ENCODE data around the gene RAPGEF5. TPM values are rescaled to one million over a fixed set of nuclear protein-coding genes. Genes with fewer than 3 reads are reported as not detected.

The RAPGEF5 gene
- total RNA-seq, 2 donors from 2014 or later, result 66.5 to 70.8 TPM

- Histone ChIP-seq H3K27me3 (replicated peaks; ENCODE audit: insufficient read depth) (no peaks in the 10 kb centered on the region), H3K36me3 (no peaks in the 10 kb centered on the region), H3K4me3 (no peak overlapping the region), H3K9me3 (no peaks in the 10 kb centered on the region), H3K27ac (no peak overlapping the region), H3K4me1 (ENCODE audit: control insufficient read depth in 1 of 2, low read depth in 2 of 2) (no peaks in the 10 kb centered on the region)
- no peak for DNase-seq (ENCODE audit: low spot score)
- ATAC-seq (ENCODE audit: insufficient number of reproducible peaks, low FRiP score, low read depth), result no peak
- no peak for TF ChIP-seq CTCF (IDR thresholded peaks at IDR 0.05)
These were observed 13.9 kb downstream of the RAPGEF5 start for GRCh38 chr7:22343071-22343470.

- ATAC-seq (ENCODE audit: insufficient number of reproducible peaks, low FRiP score, low read depth), result no peak
- TF ChIP-seq CTCF (IDR thresholded peaks at IDR 0.05), result no peak
- no peak for DNase-seq (ENCODE audit: low spot score)
These were observed 17.1 kb downstream of the RAPGEF5 start for GRCh38 chr7:22339725-22340390.

GRCh38 chr7:22338877-22339276 is 18.1 kb downstream of the RAPGEF5 start:
- Histone ChIP-seq H3K27ac (no peak overlapping the region), H3K36me3 (no peaks in the 10 kb centered on the region), H3K4me1 (ENCODE audit: control insufficient read depth in 1 of 2, low read depth in 2 of 2) (no peaks in the 10 kb centered on the region), H3K27me3 (replicated peaks; ENCODE audit: insufficient read depth) (no peaks in the 10 kb centered on the region), H3K9me3 (no peaks in the 10 kb centered on the region), H3K4me3 (no peak overlapping the region)
- ATAC-seq (ENCODE audit: insufficient number of reproducible peaks, low FRiP score, low read depth) (no peak), DNase-seq (ENCODE audit: low spot score) (no peak)
- no peak for TF ChIP-seq CTCF (IDR thresholded peaks at IDR 0.05)

More at GRCh38 chr7:22339725-22340390, 17.1 kb downstream of the RAPGEF5 start:
- no peaks in the 10 kb centered on the region for H3K36me3 ChIP-seq
- H3K27me3 ChIP-seq (replicated peaks; ENCODE audit: insufficient read depth), result no peaks in the 10 kb centered on the region
- H3K27ac ChIP-seq, result no peak overlapping the region
- H3K9me3 ChIP-seq, result no peaks in the 10 kb centered on the region
- no peaks in the 10 kb centered on the region for H3K4me1 ChIP-seq (ENCODE audit: control insufficient read depth in 1 of 2, low read depth in 2 of 2)
- no peak overlapping the region for H3K4me3 ChIP-seq

- no peaks in the 10 kb centered on the region for H3K4me1 ChIP-seq (ENCODE audit: control insufficient read depth in 1 of 2, low read depth in 2 of 2)
- no peaks in the 10 kb centered on the region for H3K27me3 ChIP-seq (replicated peaks; ENCODE audit: insufficient read depth)
- H3K36me3 ChIP-seq, result no peaks in the 10 kb centered on the region
- no peak for TF ChIP-seq CTCF (IDR thresholded peaks at IDR 0.05)
- no peak for ATAC-seq (ENCODE audit: insufficient number of reproducible peaks, low FRiP score, low read depth)
- no peak overlapping the region for H3K27ac ChIP-seq
- no peak for DNase-seq (ENCODE audit: low spot score)
- no peaks in the 10 kb centered on the region for H3K9me3 ChIP-seq
- H3K4me3 ChIP-seq, result no peak overlapping the region
These were observed 18.5 kb downstream of the RAPGEF5 start for GRCh38 chr7:22338411-22338810.

- ATAC-seq (ENCODE audit: insufficient number of reproducible peaks, low FRiP score, low read depth) (no peak), DNase-seq (ENCODE audit: low spot score) (no peak)
- H3K27ac ChIP-seq, result no peak overlapping the region
- H3K4me3 ChIP-seq, result no peak overlapping the region
- no peaks in the 10 kb centered on the region for H3K4me1 ChIP-seq (ENCODE audit: control insufficient read depth in 1 of 2, low read depth in 2 of 2)
- H3K27me3 ChIP-seq (replicated peaks; ENCODE audit: insufficient read depth), result no peaks in the 10 kb centered on the region
- H3K9me3 ChIP-seq, result no peaks in the 10 kb centered on the region
- TF ChIP-seq CTCF (IDR thresholded peaks at IDR 0.05), result no peak
- no peaks in the 10 kb centered on the region for H3K36me3 ChIP-seq
These were observed 23.2 kb downstream of the RAPGEF5 start for GRCh38 chr7:22333680-22334141.
